ENCODE results near the gene COMMD2.

DNA sequence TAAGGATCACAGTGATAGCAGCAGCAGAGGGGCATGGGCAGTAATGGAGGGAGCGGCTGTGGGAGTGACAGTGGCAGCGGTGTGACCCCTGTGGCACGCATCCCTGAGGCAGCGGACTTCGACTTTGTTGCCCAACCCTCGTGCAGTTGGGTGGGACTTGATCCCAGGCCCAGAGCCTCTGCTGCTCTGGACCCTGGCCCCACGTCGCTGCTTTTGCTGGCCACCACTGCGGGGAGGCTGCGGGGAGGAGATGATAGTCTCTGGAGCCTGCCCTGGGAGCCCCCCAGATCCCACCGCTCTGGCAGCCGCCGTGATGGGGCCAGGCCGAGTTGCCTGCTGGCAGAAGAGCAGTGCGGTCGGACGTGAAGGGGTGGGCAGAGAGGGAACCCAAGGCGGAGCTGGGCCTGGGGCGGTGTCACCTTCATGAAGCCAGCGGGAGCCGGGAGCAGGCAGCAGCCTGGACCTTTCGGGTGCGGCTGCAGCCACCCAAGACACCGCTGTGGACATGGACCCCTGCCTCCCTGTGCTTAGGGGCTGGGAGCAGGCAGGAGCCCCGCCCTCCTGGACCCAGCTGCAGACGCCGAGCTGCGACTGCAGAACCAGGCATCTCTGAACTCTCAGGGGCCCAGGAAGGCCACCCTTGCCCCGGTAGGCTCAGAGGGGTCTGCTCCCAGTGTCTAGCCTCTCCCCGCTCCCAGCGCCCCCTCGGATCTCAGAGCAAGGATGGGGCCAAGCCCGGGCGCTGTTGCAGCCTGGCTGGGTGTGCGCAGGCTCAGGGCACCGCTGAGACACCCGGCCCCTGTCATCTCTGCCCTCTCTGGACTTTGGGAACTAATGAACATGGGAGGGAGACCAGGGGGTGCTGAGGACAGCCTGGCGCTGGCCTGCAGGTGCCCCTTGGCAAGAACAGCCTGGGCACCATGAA lies 38.3 kb downstream of the COMMD2 start:
- TF ChIP-seq, protein P1, sequence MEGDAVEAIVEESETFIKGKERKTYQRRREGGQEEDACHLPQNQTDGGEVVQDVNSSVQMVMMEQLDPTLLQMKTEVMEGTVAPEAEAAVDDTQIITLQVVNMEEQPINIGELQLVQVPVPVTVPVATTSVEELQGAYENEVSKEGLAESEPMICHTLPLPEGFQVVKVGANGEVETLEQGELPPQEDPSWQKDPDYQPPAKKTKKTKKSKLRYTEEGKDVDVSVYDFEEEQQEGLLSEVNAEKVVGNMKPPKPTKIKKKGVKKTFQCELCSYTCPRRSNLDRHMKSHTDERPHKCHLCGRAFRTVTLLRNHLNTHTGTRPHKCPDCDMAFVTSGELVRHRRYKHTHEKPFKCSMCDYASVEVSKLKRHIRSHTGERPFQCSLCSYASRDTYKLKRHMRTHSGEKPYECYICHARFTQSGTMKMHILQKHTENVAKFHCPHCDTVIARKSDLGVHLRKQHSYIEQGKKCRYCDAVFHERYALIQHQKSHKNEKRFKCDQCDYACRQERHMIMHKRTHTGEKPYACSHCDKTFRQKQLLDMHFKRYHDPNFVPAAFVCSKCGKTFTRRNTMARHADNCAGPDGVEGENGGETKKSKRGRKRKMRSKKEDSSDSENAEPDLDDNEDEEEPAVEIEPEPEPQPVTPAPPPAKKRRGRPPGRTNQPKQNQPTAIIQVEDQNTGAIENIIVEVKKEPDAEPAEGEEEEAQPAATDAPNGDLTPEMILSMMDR (IDR thresholded peaks at IDR 0.05) = no peak
- TF ChIP-seq POLR2A (IDR thresholded peaks at IDR 0.05) = no peak
